NCI-H526 (cell line): ENCODE data around the gene LCAT.

Source experiments
- DNase-seq, 2 experiments: peaks; one replicate each; lab custom pipeline; 2025; lab: John Stamatoyannopoulos, UW

The LCAT gene

GRCh38 chr16:67968400-67969253, 24.7 kb upstream of the LCAT start, which contains the start of gene SLC12A4:
TSS of gene SLC12A4 (minus strand) at chr16:67968637. CDS start at chr16:67968553, 84 bp downstream.
- peak in 1 of 2 experiments; percentile 20 for DNase-seq

GRCh38 chr16:67967958-67968399, 24.1 kb upstream of the LCAT start:
- DNase-seq, result no peak

- no peak for DNase-seq
Observed at GRCh38 chr16:67967183-67967957, 23.4 kb upstream of the LCAT start.

GRCh38 chr16:67966549-67967182, 22.7 kb upstream of the LCAT start:
- no peak for DNase-seq

- DNase-seq, result peak in 1 of 2 experiments; percentile 27
Observed at GRCh38 chr16:67965668-67966548, 22.0 kb upstream of the LCAT start.

- DNase-seq, result no peak
Observed at GRCh38 chr16:67964477-67965131, 20.7 kb upstream of the LCAT start.

- no peak for DNase-seq
Observed at GRCh38 chr16:67963662-67964321, 19.9 kb upstream of the LCAT start.

GRCh38 chr16:67963292-67963661, 19.4 kb upstream of the LCAT start:
- no peak for DNase-seq

- no peak for DNase-seq
Observed at GRCh38 chr16:67962135-67962534, 18.2 kb upstream of the LCAT start.

GRCh38 chr16:67961551-67961957, 17.6 kb upstream of the LCAT start:
- peak in 1 of 2 experiments; percentile 17 for DNase-seq

GRCh38 chr16:67959536-67960329, 15.8 kb upstream of the LCAT start:
- DNase-seq, result no peak

- DNase-seq, result no peak
Observed at GRCh38 chr16:67957622-67958021, 13.7 kb upstream of the LCAT start.

- DNase-seq, result no peak
Observed at GRCh38 chr16:67954421-67955196, 10.7 kb upstream of the LCAT start.

GRCh38 chr16:67953641-67954375, 9.9 kb upstream of the LCAT start:
- no peak for DNase-seq

GRCh38 chr16:67951485-67951884, 7.6 kb upstream of the LCAT start:
- no peak for DNase-seq

GRCh38 chr16:67950335-67950843, 6.5 kb upstream of the LCAT start:
- no peak for DNase-seq

GRCh38 chr16:67949645-67950044, 5.7 kb upstream of the LCAT start:
- DNase-seq, result no peak

GRCh38 chr16:67948015-67948414, 4.1 kb upstream of the LCAT start:
- peak in 1 of 2 experiments; percentile 35 for DNase-seq
